Measurements from ENCODE around the gene CHD6. TPM values are rescaled to one million over a fixed set of nuclear protein-coding genes. Genes with fewer than 3 reads are reported as not detected.

The CHD6 gene
- total and polyA plus RNA-seq, 2 of the 13 experiments (the other 11 are each of a cell fraction or from before 2014, with no cell fraction given): 14.4 to 52.0 TPM

- TF ChIP-seq ELK4 (CRISPR knock-in tag; IDR thresholded peaks at IDR 0.05; ENCODE audit: borderline replicate concordance) (no peak), SALL1 (CRISPR knock-in tag; IDR thresholded peaks at IDR 0.05) (peak; percentile 75; the same call in 1 of the 2 replicates), NFRKB (IDR thresholded peaks at IDR 0.05) (no peak), ZNF207 (IDR thresholded peaks at IDR 0.05; ENCODE audit: borderline replicate concordance) (no peak), SOX6 (IDR thresholded peaks at IDR 0.05) (no peak), SOX6 (CRISPR knock-in tag; IDR thresholded peaks at IDR 0.05) (peak; percentile 95), RERE (CRISPR knock-in tag; IDR thresholded peaks at IDR 0.05; ENCODE audit: low read depth) (peak; percentile 63), MYC (CRISPR knock-in tag; IDR thresholded peaks at IDR 0.05; ENCODE audit: borderline replicate concordance) (no peak), RFXANK (CRISPR knock-in tag; IDR thresholded peaks at IDR 0.05) (peak; percentile 49; the same call in 1 of the 2 replicates), ZNF34 (CRISPR knock-in tag; IDR thresholded peaks at IDR 0.05; ENCODE audit: borderline replicate concordance) (peak; percentile 84; the same call in 1 of the 2 replicates), NR2F1 (CRISPR knock-in tag; IDR thresholded peaks at IDR 0.05) (no peak; a peak in 1 of 4 replicates), STAT5B (CRISPR knock-in tag; IDR thresholded peaks at IDR 0.05) (no peak), HNRNPLL (IDR thresholded peaks at IDR 0.05; ENCODE audit: low read depth, low read length, poor library complexity, severe bottlenecking) (no peak), SRY (CRISPR knock-in tag; IDR thresholded peaks at IDR 0.05) (no peak), ZFY (CRISPR knock-in tag; IDR thresholded peaks at IDR 0.05) (no peak), SIX1 (CRISPR knock-in tag; IDR thresholded peaks at IDR 0.05; ENCODE audit: borderline replicate concordance) (peak; percentile 64; the same call in 1 of the 2 replicates), MIER3 (CRISPR knock-in tag; IDR thresholded peaks at IDR 0.05; ENCODE audit: borderline replicate concordance) (peak; percentile 95; the same call in 1 of the 2 replicates), IRF9 (CRISPR knock-in tag; IDR thresholded peaks at IDR 0.05; ENCODE audit: borderline replicate concordance) (no peak), SCMH1 (CRISPR knock-in tag; IDR thresholded peaks at IDR 0.05; ENCODE audit: borderline replicate concordance) (no peak), MLX (CRISPR knock-in tag; IDR thresholded peaks at IDR 0.05) (peak; percentile 75), ZNF724P (CRISPR knock-in tag; IDR thresholded peaks at IDR 0.05; ENCODE audit: borderline replicate concordance) (no peak), TOPORS (CRISPR knock-in tag; IDR thresholded peaks at IDR 0.05) (0 out of 2 replicates have a peak, but pooled peaks have one; percentile 20), ZSCAN31 (CRISPR knock-in tag; IDR thresholded peaks at IDR 0.05; ENCODE audit: low read depth) (peak; percentile 26; the same call in 1 of the 2 replicates)
Observed at GRCh38 chr20:41497186-41497895, 120.8 kb downstream of the CHD6 start (continued).

Measured in HepG2 (cell line).